ENCODE data around the gene MTCL1.

The MTCL1 gene

DNA sequence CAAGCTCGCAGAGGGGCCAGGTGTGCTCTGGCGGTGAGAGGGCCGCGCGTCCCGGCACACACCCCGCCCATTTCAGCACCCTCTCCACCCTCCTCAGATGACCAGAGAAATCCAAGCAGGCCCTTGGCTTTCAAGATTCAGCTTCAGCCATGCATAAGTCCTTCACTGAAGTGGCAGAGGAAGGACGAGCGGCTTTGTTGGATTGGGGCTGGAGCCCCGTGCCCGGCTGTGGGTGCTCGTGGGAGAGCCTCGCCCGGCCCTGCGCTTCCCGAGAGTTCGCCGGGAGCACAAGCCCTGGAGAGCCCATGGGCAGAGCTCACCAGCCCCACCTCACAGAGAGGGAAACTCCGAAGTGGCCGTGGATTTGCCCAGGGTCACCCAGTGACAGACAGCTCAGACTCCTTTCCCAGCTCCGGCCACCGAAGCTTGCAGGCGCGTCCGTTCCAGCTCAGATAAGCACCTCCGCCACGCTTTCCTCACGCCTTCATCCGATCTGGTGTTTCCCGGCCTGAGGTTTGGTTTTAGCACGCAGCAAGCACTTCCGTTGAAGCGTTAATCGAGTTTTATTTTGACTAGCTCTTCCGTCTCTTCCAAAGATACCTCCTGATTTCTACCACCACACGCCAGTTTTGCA, 45.6 kb upstream of the MTCL1 start:
- no peak overlapping the region for H3K23ac ChIP-seq (ENCODE audit: low read length)
- no peak for DNase-seq
- H3K4me3 ChIP-seq (ENCODE audit: low read length) = no peak overlapping the region
- H3K4ac ChIP-seq (ENCODE audit: low read depth, low read length) = no peak overlapping the region
- H3K79me1 ChIP-seq (ENCODE audit: low read length) = no peaks in the 10 kb centered on the region
- no peak overlapping the region for H2BK5ac ChIP-seq (ENCODE audit: low read length)
- peak overlapping the region; percentile 22 for H3K56ac ChIP-seq (ENCODE audit: low read length)
- H3K4me1 ChIP-seq (ENCODE audit: control insufficient read depth, low read depth, low read length) = peaks cover 8% of the 10 kb centered on the region
- no peak overlapping the region for H3K4me2 ChIP-seq (ENCODE audit: low read length)
- no peak overlapping the region for H3K9ac ChIP-seq (ENCODE audit: low read length)
- no peak overlapping the region for H4K8ac ChIP-seq (ENCODE audit: low read depth, low read length)
- H3K79me2 ChIP-seq (ENCODE audit: control insufficient read depth, insufficient read depth, low read length) = no peaks in the 10 kb centered on the region
- H2BK120ac ChIP-seq (ENCODE audit: low read depth, low read length) = no peak overlapping the region
- H3K36me3 ChIP-seq (ENCODE audit: control insufficient read depth, insufficient read depth, low read length) = no peaks in the 10 kb centered on the region
- no CpG with 5 or more reads among the region's 36 CpGs for WGBS (ENCODE audit: extremely low coverage, insufficient coverage, low lambda C conversion rate)
- no peaks in the 10 kb centered on the region for H3K27me3 ChIP-seq (ENCODE audit: insufficient read depth, low read length, poor library complexity)
- no peak overlapping the region for H3K27ac ChIP-seq (ENCODE audit: low read depth, low read length)
- no peak overlapping the region for H3K18ac ChIP-seq (ENCODE audit: low read length)
- H4K5ac ChIP-seq (ENCODE audit: low read length) = no peak overlapping the region
- H2AK5ac ChIP-seq (ENCODE audit: low read length) = peak overlapping the region; percentile 32
- no peak overlapping the region for H2BK15ac ChIP-seq (replicated peaks; ENCODE audit: low read depth)

DNA sequence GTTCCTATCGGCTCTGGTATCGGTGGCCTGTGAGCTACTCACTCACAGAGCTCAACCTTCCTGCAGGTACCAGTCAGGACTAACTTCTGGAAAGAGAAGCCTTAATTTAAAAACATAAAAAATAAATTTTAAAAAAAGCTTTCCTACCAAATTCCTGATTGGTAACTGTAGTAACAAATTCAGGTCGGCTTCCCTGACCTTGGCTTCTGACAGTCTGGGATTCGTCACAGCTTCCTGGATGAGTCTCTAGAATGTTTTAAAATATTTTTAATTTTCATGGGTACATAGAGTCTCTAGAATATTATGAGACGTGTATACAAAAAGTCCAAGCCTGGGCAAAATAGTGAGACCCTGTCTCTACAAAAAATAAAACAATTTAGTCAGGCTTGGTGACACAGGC, 45.0 kb upstream of the MTCL1 start:
- Histone ChIP-seq H3K79me1 (ENCODE audit: low read length) (no peaks in the 10 kb centered on the region), H3K4ac (ENCODE audit: low read depth, low read length) (no peak overlapping the region), H2AK5ac (ENCODE audit: low read length) (no peak overlapping the region), H4K8ac (ENCODE audit: low read depth, low read length) (no peak overlapping the region), H3K4me3 (ENCODE audit: low read length) (no peak overlapping the region), H3K56ac (ENCODE audit: low read length) (no peak overlapping the region), H3K9ac (ENCODE audit: low read length) (no peak overlapping the region), H3K4me2 (ENCODE audit: low read length) (no peak overlapping the region), H4K5ac (ENCODE audit: low read length) (no peak overlapping the region), H3K4me1 (ENCODE audit: control insufficient read depth, low read depth, low read length) (peaks cover 8% of the 10 kb centered on the region), H3K18ac (ENCODE audit: low read length) (no peak overlapping the region), H2BK120ac (ENCODE audit: low read depth, low read length) (no peak overlapping the region), H3K27ac (ENCODE audit: low read depth, low read length) (no peak overlapping the region), H3K23ac (ENCODE audit: low read length) (no peak overlapping the region), H2BK15ac (replicated peaks; ENCODE audit: low read depth) (no peak overlapping the region), H2BK5ac (ENCODE audit: low read length) (no peak overlapping the region), H3K36me3 (ENCODE audit: control insufficient read depth, insufficient read depth, low read length) (no peaks in the 10 kb centered on the region), H3K27me3 (ENCODE audit: insufficient read depth, low read length, poor library complexity) (no peaks in the 10 kb centered on the region), H3K79me2 (ENCODE audit: control insufficient read depth, insufficient read depth, low read length) (no peaks in the 10 kb centered on the region)
- no CpG with 5 or more reads among the region's 5 CpGs for WGBS (ENCODE audit: extremely low coverage, insufficient coverage, low lambda C conversion rate)
- DNase-seq = no peak

DNA sequence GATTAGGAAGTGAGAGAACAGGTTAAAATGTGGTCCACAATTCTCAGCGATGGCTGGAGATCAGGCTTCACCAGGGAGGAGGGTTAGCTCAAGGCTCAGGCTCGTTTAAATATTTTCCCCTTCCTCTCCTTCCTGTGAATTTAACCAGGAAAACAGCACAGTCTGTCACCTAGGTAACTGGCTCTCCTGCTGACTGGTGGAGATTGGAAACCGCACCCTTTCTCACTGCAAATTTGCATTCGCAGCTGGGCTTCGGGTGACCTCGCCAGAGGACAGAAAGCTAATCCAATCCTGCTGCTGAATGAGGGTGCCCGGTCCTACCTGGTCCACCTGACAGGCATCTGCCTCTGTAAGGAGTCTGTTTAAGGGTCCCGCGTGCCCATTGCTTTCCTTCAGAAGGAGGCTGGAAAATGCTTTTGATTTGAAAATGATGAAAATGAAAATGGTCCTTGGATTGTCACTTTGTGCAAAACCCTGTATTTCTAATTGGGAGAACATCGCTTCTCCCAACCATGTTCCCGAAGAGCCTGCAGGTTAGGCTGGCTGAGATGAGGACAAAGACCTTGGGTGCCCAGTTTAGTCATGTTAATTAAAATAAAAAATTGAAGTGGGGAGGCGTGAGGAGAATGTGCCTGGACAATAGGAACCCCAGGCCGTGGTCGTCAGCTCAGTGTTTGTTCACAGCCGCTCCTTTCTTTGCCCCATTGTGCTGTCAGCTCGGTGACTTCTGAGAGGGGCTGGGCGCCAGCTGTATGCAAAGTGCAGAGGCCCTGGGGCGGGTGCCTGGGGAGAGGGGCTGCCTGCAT, 43.4 kb upstream of the MTCL1 start:
- peak overlapping the region; percentile 19 for H3K56ac ChIP-seq (ENCODE audit: low read length)
- H3K9ac ChIP-seq (ENCODE audit: low read length) = no peak overlapping the region
- peaks cover 8% of the 10 kb centered on the region for H3K4me1 ChIP-seq (ENCODE audit: control insufficient read depth, low read depth, low read length)
- H3K23ac ChIP-seq (ENCODE audit: low read length) = no peak overlapping the region
- peak overlapping the region; percentile 24 for H3K18ac ChIP-seq (ENCODE audit: low read length)
- peak; percentile 99 for DNase-seq
- H3K4me2 ChIP-seq (ENCODE audit: low read length) = peak overlapping the region; percentile 40
- no CpG with 5 or more reads among the region's 18 CpGs for WGBS (ENCODE audit: extremely low coverage, insufficient coverage, low lambda C conversion rate)
- H3K36me3 ChIP-seq (ENCODE audit: control insufficient read depth, insufficient read depth, low read length) = no peaks in the 10 kb centered on the region
- no peak overlapping the region for H2BK5ac ChIP-seq (ENCODE audit: low read length)
- no peaks in the 10 kb centered on the region for H3K27me3 ChIP-seq (ENCODE audit: insufficient read depth, low read length, poor library complexity)
- no peak overlapping the region for H3K4me3 ChIP-seq (ENCODE audit: low read length)
- H3K79me1 ChIP-seq (ENCODE audit: low read length) = no peaks in the 10 kb centered on the region
- H3K27ac ChIP-seq (ENCODE audit: low read depth, low read length) = peak overlapping the region; percentile 54
- H2AK5ac ChIP-seq (ENCODE audit: low read length) = no peak overlapping the region
- no peaks in the 10 kb centered on the region for H3K79me2 ChIP-seq (ENCODE audit: control insufficient read depth, insufficient read depth, low read length)
- no peak overlapping the region for H2BK120ac ChIP-seq (ENCODE audit: low read depth, low read length)
- no peak overlapping the region for H4K8ac ChIP-seq (ENCODE audit: low read depth, low read length)
- no peak overlapping the region for H3K4ac ChIP-seq (ENCODE audit: low read depth, low read length)
- no peak overlapping the region for H2BK15ac ChIP-seq (replicated peaks; ENCODE audit: low read depth)
- no peak overlapping the region for H4K5ac ChIP-seq (ENCODE audit: low read length)

DNA sequence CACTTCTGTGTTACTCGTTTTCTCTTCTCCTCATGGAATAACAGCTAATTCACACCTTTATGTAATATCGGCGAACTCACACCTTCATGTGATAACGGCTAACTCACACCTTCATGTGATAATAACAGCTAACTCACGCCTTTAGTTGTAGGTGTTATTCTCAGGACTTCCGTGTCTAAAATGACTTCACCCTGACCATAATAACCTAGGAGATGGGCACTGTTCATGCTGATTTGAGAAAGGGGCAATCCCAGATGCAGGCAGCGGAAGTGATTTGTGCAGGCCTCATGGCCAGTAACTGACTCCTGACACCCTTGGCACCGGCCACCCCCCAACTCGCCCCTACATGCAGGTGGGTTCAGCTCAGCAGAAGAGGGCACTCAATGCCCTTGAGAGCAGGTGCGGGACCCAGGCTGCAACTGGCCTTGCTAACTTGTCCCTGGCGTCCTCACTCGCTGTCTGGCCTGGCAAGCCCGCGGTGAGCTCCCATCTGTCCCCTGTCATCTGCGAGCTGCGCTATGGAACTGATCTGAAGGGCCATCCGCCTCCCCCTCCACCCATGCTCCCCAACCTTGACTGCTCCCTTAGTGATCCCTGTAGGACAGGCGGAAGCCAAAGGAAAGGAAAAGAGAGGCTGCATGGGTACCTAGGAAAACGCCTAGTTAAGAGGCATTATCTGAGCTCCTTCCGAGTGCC, 42.6 kb upstream of the MTCL1 start:
- H4K5ac ChIP-seq (ENCODE audit: low read length) = no peak overlapping the region
- H3K36me3 ChIP-seq (ENCODE audit: control insufficient read depth, insufficient read depth, low read length) = no peaks in the 10 kb centered on the region
- H4K8ac ChIP-seq (ENCODE audit: low read depth, low read length) = no peak overlapping the region
- H3K79me2 ChIP-seq (ENCODE audit: control insufficient read depth, insufficient read depth, low read length) = no peaks in the 10 kb centered on the region
- H3K23ac ChIP-seq (ENCODE audit: low read length) = no peak overlapping the region
- H3K79me1 ChIP-seq (ENCODE audit: low read length) = no peaks in the 10 kb centered on the region
- H3K27ac ChIP-seq (ENCODE audit: low read depth, low read length) = no peak overlapping the region
- no peak overlapping the region for H3K9ac ChIP-seq (ENCODE audit: low read length)
- H3K27me3 ChIP-seq (ENCODE audit: insufficient read depth, low read length, poor library complexity) = no peaks in the 10 kb centered on the region
- H3K4me1 ChIP-seq (ENCODE audit: control insufficient read depth, low read depth, low read length) = peaks cover 8% of the 10 kb centered on the region
- H2BK5ac ChIP-seq (ENCODE audit: low read length) = no peak overlapping the region
- no peak overlapping the region for H3K4me3 ChIP-seq (ENCODE audit: low read length)
- H3K4me2 ChIP-seq (ENCODE audit: low read length) = no peak overlapping the region
- WGBS (ENCODE audit: extremely low coverage, insufficient coverage, low lambda C conversion rate) = no CpG with 5 or more reads among the region's 20 CpGs
- no peak overlapping the region for H3K4ac ChIP-seq (ENCODE audit: low read depth, low read length)
- no peak overlapping the region for H2AK5ac ChIP-seq (ENCODE audit: low read length)
- H2BK120ac ChIP-seq (ENCODE audit: low read depth, low read length) = no peak overlapping the region
- H2BK15ac ChIP-seq (replicated peaks; ENCODE audit: low read depth) = no peak overlapping the region
- no peak overlapping the region for H3K56ac ChIP-seq (ENCODE audit: low read length)
- H3K18ac ChIP-seq (ENCODE audit: low read length) = no peak overlapping the region
- DNase-seq = peak; percentile 92

DNA sequence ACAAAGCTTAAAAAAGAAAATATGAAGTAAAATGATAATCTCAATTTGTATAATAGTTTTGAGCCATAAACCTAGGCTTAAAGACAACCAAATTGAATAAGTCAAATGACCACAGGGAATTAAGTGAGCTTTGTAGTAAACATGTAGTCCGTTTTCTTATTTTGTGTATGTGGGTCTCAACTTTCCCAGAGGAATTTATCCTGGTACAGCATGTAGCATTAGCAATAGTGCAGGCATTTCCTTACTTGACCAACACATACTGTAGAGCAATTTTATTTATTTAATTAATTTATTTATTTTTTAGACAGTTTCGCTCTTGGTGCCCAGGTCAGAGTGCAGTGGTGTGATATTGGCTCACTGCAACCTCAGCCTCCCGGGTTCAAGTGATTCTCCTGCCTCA, 37.5 kb upstream of the MTCL1 start:
- no peak overlapping the region for H2AK5ac ChIP-seq (ENCODE audit: low read length)
- no peak overlapping the region for H3K4me3 ChIP-seq (ENCODE audit: low read length)
- no peak overlapping the region for H2BK120ac ChIP-seq (ENCODE audit: low read depth, low read length)
- H3K56ac ChIP-seq (ENCODE audit: low read length) = no peak overlapping the region
- DNase-seq = no peak
- no peak overlapping the region for H3K4me2 ChIP-seq (ENCODE audit: low read length)
- no CpG with 5 or more reads among the region's 3 CpGs for WGBS (ENCODE audit: extremely low coverage, insufficient coverage, low lambda C conversion rate)
- H3K79me1 ChIP-seq (ENCODE audit: low read length) = no peaks in the 10 kb centered on the region
- no peaks in the 10 kb centered on the region for H3K36me3 ChIP-seq (ENCODE audit: control insufficient read depth, insufficient read depth, low read length)
- no peak overlapping the region for H3K4ac ChIP-seq (ENCODE audit: low read depth, low read length)
- H4K5ac ChIP-seq (ENCODE audit: low read length) = no peak overlapping the region
- H4K8ac ChIP-seq (ENCODE audit: low read depth, low read length) = no peak overlapping the region
- peaks cover 4% of the 10 kb centered on the region for H3K4me1 ChIP-seq (ENCODE audit: control insufficient read depth, low read depth, low read length)
- H3K18ac ChIP-seq (ENCODE audit: low read length) = no peak overlapping the region
- H3K9ac ChIP-seq (ENCODE audit: low read length) = no peak overlapping the region
- H2BK5ac ChIP-seq (ENCODE audit: low read length) = no peak overlapping the region
- no peaks in the 10 kb centered on the region for H3K27me3 ChIP-seq (ENCODE audit: insufficient read depth, low read length, poor library complexity)
- H3K27ac ChIP-seq (ENCODE audit: low read depth, low read length) = no peak overlapping the region
- no peaks in the 10 kb centered on the region for H3K79me2 ChIP-seq (ENCODE audit: control insufficient read depth, insufficient read depth, low read length)
- no peak overlapping the region for H3K23ac ChIP-seq (ENCODE audit: low read length)
- H2BK15ac ChIP-seq (replicated peaks; ENCODE audit: low read depth) = no peak overlapping the region

Data from mesendoderm (in vitro differentiated cells).